Measurements from ENCODE around the gene NELL1.

Gene NELL1

DNA sequence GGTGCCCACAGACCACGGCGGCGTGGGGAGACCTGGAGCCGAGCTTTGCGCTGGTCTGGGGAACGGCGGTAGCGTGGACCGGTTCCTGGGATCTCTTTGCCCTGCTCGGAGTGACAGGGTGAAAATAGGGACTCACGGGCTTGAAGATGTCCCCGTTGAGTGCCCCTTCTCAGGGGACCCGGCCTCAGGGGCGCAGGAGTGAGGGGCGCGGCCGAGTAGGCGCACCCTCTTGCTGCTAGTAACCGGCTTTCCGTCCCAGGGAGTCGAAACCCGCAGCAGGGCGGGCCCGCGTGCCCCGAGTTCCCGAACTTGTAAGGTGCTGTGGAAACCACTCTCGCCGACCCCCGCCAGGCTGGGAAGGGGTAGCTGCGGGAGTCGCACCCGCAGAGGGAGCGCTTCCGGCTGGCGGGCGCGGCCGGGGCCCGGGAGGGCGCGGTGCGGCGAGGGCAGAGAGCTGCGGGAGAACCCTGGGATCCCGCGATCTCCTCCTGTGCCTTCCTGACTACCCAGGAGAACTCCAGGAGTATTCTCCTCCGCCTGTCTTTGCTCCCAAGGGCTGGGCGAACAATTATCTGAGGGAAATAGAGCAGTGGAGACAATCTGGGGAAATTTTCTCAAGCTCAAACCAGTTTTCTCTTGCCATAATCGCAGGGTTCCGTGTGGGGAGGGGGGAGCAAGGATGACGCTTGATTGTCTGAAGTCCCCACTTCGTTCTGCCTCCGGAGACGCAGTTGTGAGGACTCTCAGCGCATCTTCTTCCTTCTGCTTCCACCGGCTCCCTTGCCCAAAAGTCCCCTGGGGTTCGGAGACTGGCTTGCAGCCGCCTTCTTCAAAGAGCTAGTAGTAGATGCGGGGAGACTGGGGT lies 666 bp downstream of the NELL1 start:
- no peak for FAIRE-seq

DNA sequence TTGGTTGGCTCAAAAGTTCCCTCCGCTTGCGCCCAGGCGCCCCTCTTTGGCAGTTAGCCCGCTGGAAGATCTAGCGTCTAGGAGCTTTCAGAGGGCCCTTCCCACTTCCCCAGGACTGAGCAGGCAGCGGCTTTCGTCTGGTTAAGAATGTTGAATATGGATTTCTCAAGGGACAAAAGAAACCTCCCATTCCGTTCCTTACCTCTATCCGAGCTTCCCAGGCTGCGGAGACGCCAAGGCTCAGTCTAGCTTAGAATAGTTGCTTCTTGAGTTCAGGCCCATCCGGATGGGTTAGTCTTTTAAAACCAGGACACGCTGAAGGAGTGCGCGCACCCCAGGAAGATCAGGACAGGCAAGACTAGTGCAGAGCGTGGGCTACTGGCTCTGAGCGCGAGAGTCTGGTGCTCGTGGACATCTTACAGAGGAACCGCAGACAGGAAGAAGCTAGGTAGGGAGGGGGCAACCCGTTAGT lies 1.6 kb downstream of the NELL1 start:
- FAIRE-seq, result no peak

- no peak for FAIRE-seq
Measured at GRCh38 chr11:20671856-20672546, 2.6 kb downstream of the NELL1 start.

DNA sequence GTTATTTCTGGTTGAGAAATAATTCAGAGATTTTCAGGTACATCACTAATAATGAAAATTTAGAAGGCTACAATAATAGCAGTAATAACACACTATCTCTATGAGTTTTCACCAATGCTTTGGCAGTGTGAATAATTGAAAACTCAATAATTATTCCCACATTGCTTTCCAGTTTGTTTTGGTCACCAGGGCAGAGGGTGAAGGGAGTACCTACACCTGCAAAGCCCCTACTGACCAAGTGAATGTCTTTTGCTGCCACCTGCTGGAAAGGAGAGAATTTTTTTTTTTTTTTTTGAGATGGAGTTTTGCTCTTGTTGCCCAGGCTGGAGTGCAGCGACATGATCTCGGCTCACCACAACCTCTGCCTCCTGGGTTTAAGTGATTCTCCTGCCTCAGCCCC lies 3.2 kb downstream of the NELL1 start:
- no peak for FAIRE-seq

- no peak for FAIRE-seq
Measured at GRCh38 chr11:20676658-20677057, 7.3 kb downstream of the NELL1 start.

GRCh38 chr11:20688761-20689160 lies 19.4 kb downstream of the NELL1 start:
- no peak for FAIRE-seq

GRCh38 chr11:20707876-20708275 lies 38.5 kb downstream of the NELL1 start:
- FAIRE-seq, result no peak

GRCh38 chr11:20712912-20713311 lies 43.5 kb downstream of the NELL1 start:
- no peak for FAIRE-seq

GRCh38 chr11:20715464-20715863 lies 46.1 kb downstream of the NELL1 start:
- no peak for FAIRE-seq

- no peak for FAIRE-seq
Measured at GRCh38 chr11:20715931-20716330, 46.5 kb downstream of the NELL1 start.

DNA sequence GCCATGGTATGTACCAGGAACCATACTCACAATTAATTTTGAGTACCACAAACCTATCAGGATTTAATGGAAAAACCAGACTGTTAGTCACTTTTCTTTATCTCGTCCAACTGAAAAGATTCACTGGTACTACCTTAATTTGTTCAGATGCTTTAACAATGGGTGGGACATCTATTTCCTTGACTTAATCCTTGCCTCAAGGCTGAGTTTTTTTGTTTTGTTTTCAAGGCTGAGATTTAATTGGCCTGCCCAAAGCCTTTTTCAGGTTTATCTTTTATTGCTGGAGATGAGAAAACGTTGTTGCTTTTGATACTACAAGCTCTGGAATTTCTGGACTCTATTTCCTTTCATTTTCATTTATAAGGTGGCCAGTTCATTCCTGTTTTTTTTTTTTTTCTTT lies 50.4 kb downstream of the NELL1 start:
- no peak for FAIRE-seq

GRCh38 chr11:20723366-20723765 lies 54.0 kb downstream of the NELL1 start:
- FAIRE-seq, result no peak

GRCh38 chr11:20729597-20730105 lies 60.3 kb downstream of the NELL1 start:
- no peak for FAIRE-seq

- no peak for FAIRE-seq
Measured at GRCh38 chr11:20731676-20732215, 62.4 kb downstream of the NELL1 start.

- FAIRE-seq, result no peak
Measured at GRCh38 chr11:20739107-20739506, 69.7 kb downstream of the NELL1 start.

GRCh38 chr11:20739577-20739976 lies 70.2 kb downstream of the NELL1 start:
- FAIRE-seq, result no peak

DNA sequence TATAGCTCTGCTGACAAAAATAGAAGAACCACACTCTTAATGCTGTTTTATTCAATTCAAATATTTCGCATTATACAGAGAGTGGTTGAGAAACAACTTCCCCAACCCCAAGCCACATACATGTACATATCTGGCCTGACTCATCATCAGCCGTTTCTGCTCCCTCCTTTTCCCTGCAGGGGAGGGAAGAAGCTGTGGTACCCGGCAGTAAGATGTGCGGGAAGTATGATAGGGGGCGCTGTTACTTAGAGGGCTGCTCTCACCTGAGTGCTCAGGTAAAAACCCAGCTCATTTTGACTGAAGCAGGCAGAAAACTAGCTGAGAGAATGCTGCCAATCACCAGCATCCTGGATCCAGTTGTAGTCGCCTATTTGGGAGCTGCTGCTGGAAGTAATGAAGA lies 85.5 kb downstream of the NELL1 start:
- FAIRE-seq, result no peak

GRCh38 chr11:20759541-20759940 lies 90.2 kb downstream of the NELL1 start:
- FAIRE-seq, result no peak

GRCh38 chr11:20760811-20761210 lies 91.4 kb downstream of the NELL1 start:
- FAIRE-seq, result no peak

GRCh38 chr11:20762116-20762844 lies 92.9 kb downstream of the NELL1 start:
- no peak for FAIRE-seq

GRCh38 chr11:20762980-20763379 lies 93.6 kb downstream of the NELL1 start:
- FAIRE-seq, result no peak

- FAIRE-seq, result no peak
Measured at GRCh38 chr11:20770414-20770946, 101.1 kb downstream of the NELL1 start.

DNA sequence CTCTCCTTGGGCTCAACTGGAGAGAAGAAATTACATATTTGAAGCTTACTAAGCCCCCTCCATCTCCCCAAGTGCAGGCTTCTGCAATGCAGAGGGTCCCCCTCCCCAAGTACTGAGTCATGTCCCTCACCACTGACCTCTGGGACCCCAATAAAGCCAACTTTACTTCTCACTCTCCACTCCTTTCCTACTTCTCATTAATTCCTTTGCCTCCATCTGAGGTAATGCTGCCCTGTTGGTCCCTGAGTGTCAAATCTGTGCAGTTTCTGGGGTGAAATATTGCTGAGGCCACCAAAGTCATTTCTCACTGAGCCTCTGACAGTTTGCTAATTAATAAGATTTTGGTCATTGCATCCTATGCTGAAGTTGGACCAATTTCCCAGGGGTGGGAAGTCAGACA lies 101.6 kb downstream of the NELL1 start:
- no peak for FAIRE-seq
